Progenitor cell of endocrine pancreas (in vitro differentiated cells): ENCODE measurements around the gene ITGB5. TPM values are rescaled to one million over a fixed set of nuclear protein-coding genes. Genes with fewer than 3 reads are reported as not detected.

Experiments used
- DNase-seq: peaks from one replicate; pipeline ENCODE4 v3.0.0; 2021; ENCODE audit warnings: low spot score; ENCODE audit not compliant: unreplicated experiment
- H3K27ac Mint-ChIP-seq: 2 replicates; pipeline ENCODE4 v1.8.0; 2021; ENCODE audit warnings: mild to moderate bottlenecking, moderate library complexity, mixed read lengths
- H3K27me3 Mint-ChIP-seq: 2 replicates; pipeline ENCODE4 v1.8.0; 2021; ENCODE audit warnings: mixed read lengths
- H3K36me3 Mint-ChIP-seq: 2 replicates; pipeline ENCODE4 v1.8.0; 2022; ENCODE audit warnings: mixed read lengths; ENCODE audit not compliant: insufficient read depth
- H3K4me1 Mint-ChIP-seq: 2 replicates; pipeline ENCODE4 v1.8.0; 2021; ENCODE audit warnings: low read depth, mixed read lengths
- H3K4me3 Mint-ChIP-seq: 2 replicates; pipeline ENCODE4 v1.8.0; 2021; ENCODE audit warnings: low read depth, mild to moderate bottlenecking, moderate library complexity, mixed read lengths
- H3K9me3 Mint-ChIP-seq: 2 replicates; pipeline ENCODE4 v1.8.0; 2021; ENCODE audit warnings: low read depth, mixed read lengths
- CTCF ChIP-seq: fragments of 200-600 bp; sonication (generic); IDR thresholded peaks from one replicate; pipeline ENCODE4 v1.5.0; 2021; ENCODE audit warnings: antibody characterized with exemption, mild to moderate bottlenecking; ENCODE audit not compliant: unreplicated experiment
- total RNA-seq: library from RNA; stranded (reverse); gene quantifications from 2 replicates; pipeline ENCODE4 v1.2.1, GENCODE V29; 2021

ITGB5 gene
- total RNA-seq, 1 donor from 2014 or later: 58.8 TPM

DNA sequence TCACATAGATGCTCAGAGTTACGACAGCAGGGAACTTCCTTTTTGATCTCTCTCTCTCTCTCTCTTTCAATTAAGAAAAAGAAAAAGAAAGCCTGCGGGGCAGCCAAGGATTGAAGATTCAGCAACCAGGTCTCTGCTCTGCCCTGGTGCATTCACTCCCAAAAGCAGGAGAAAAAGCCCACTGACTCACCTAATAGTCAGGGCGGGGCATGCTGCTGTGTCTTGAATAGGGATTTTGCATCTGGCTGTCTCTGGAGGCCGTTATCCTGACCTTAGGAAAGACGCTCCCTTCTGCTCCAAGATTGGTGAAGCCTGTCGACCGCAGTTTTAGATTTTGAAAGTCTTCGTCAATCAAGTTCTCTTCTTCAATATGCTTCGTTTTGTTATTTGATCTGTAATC is 20.8 kb upstream of the ITGB5 start:
- no peak for TF ChIP-seq CTCF
- no peak for DNase-seq
- no peak overlapping the region for H3K27ac Mint-ChIP-seq
- no peaks in the 10 kb centered on the region for H3K9me3 Mint-ChIP-seq
- H3K4me1 Mint-ChIP-seq: peaks cover 2% of the 10 kb centered on the region
- H3K36me3 Mint-ChIP-seq: no peaks in the 10 kb centered on the region
- peaks cover 17% of the 10 kb centered on the region for H3K27me3 Mint-ChIP-seq
- H3K4me3 Mint-ChIP-seq: no peak overlapping the region

DNA sequence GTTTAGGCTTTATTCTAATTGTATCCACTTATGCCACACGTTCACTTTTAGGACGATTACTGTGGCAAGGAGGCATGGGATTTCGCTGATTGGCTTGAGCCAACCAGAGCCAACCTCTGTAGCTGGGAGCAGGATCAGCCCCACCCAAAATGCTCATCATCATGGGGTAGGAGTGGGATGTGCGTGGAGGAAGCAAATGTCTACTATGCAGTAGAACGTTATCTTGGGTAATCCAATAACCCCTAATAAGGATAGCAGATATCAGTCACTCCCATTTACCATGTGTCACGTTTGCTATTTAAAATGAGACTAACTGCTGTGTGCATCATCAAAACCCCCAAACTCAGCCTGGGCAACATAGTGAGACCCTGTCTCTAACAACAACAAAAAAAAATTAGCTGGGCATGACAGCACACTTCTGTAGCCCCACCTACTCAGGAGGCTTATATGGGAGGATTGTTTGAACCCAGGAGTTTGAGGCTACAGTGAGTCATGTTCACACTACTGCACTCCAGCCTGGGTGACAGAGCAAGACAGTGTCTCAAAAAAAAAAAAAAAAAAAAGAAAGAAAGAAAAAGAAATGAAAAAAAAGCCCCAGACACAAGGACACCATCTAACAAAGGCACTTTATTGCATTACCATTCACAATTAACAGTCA is 17.8 kb upstream of the ITGB5 start:
- DNase-seq: no peak
- Mint-ChIP-seq H3K27ac (no peak overlapping the region), H3K4me3 (no peak overlapping the region), H3K27me3 (peaks cover 15% of the 10 kb centered on the region), H3K9me3 (no peaks in the 10 kb centered on the region), H3K36me3 (no peaks in the 10 kb centered on the region), H3K4me1 (peaks cover 2% of the 10 kb centered on the region)
- TF ChIP-seq CTCF: no peak

DNA sequence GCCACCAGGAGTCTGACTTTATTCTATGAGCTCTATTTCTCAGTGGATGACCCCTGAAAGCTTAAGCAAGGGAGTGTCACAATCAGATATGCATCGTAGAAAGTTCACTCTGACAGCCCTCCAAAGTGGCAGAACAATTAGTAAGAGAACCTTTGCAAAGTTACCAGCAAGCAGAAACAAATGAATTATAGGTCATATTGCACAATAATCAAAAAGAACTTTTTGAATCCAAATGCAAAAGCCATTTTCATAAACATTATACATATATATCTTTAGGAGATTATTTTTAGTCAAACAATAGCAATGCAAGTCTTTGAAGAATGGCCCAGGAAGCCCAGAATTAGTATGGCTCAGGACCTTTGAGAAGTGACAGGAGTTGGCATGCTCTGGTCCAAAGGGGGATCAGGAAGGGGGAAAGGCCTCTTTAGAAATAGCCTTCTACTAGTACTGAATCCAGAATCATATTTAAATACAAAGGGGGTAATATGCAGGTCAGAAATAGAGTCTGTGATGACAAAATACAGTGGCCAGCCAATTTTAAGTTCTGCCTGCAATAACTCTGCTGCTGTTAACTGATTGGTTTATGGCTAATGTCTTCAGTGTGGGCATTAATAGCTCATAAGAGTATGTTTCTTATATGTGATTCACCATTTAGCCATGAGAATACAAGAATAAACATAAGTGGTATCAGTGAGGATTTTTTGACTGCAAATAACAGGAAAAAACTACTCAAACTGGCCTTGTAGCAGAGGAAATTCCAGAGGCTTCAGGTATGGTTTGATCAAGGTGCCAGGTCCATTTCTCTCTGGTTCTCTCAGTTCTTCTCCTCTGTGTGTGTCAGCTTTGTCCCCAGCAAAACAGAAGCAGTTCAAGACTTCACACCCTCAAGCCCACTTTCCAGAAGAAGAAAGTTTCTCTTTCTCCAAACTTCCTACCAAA is 17.0 kb upstream of the ITGB5 start:
- Mint-ChIP-seq H3K4me1 (peaks cover 2% of the 10 kb centered on the region), H3K27ac (no peak overlapping the region), H3K36me3 (no peaks in the 10 kb centered on the region), H3K4me3 (no peak overlapping the region), H3K9me3 (no peaks in the 10 kb centered on the region), H3K27me3 (peaks cover 15% of the 10 kb centered on the region)
- TF ChIP-seq CTCF: no peak
- DNase-seq: no peak

DNA sequence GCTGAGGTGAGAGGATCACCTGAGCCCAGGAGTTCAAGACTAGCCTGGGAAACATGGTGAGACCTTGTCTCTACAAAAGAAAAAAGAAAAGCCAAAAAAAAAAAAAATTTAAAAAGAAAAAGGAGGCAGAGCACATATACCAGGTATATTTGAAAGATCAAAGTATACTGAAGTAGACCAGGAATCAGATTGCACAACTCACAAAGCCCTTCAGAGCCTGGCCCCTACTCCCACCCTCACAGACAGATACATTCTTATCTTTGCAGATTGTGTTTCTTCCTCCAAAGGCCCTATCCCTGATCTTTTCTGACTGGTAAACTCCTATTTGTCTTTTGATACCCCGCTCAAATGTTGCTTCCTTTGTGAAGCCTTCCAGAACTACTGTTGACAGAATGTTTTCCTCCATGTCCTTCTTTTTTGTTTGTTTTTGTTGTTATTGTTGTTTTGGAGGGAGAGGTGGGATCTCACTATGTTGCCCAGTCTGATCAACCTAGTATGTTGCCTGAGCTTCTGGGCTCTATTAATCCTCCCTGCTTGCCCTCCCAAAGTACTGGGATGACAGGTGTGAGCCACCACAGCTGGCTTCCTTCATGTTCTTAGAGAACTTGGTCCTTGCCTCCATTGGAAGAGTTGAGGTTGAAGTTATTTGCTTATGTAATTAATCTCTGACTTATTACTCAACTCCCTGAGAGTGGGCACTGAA is 9.8 kb upstream of the ITGB5 start:
- no peaks in the 10 kb centered on the region for H3K9me3 Mint-ChIP-seq
- H3K27ac Mint-ChIP-seq: no peak overlapping the region
- H3K4me3 Mint-ChIP-seq: no peak overlapping the region
- TF ChIP-seq CTCF: no peak
- H3K4me1 Mint-ChIP-seq: no peaks in the 10 kb centered on the region
- DNase-seq: no peak
- peaks cover 3% of the 10 kb centered on the region for H3K27me3 Mint-ChIP-seq
- no peaks in the 10 kb centered on the region for H3K36me3 Mint-ChIP-seq

GRCh38 chr3:124895756-124896155 is 8.6 kb upstream of the ITGB5 start:
- TF ChIP-seq CTCF: no peak
- Mint-ChIP-seq H3K4me1 (peaks cover under 1% of the 10 kb centered on the region), H3K4me3 (no peak overlapping the region), H3K36me3 (no peaks in the 10 kb centered on the region), H3K27ac (no peak overlapping the region), H3K9me3 (no peaks in the 10 kb centered on the region), H3K27me3 (peaks cover 4% of the 10 kb centered on the region)
- DNase-seq: no peak
